Measurements from ENCODE around the gene MARCHF4. TPM values are rescaled to one million over a fixed set of nuclear protein-coding genes. Genes with fewer than 3 reads are reported as not detected.

Gene MARCHF4
- total RNA-seq, 1 donor from 2014 or later: 4.2 TPM

DNA sequence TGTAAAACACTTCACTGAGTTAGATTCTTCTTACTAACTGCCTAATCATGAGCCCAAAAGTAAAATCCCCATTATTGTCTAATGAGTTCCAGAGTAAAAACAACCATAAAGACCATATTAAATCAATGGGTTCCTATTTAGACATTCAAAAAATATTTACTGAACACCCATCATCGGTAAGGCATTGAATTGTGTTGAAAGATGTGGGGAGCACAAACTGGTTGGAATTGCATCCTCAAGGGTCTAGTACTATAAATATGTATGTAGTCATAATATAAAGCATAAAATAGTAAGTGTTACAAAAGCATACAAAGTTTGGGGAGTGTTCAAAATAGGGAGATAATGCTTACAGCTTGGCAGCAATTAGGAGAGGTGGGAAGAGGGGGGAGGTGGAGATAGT lies 3.0 kb upstream of the MARCHF4 start:
- no peak for DNase-seq (ENCODE audit: low read depth)
- H3K4me3 ChIP-seq (ENCODE audit: low read depth, low read length): no peak overlapping the region
- TF ChIP-seq, protein P1, sequence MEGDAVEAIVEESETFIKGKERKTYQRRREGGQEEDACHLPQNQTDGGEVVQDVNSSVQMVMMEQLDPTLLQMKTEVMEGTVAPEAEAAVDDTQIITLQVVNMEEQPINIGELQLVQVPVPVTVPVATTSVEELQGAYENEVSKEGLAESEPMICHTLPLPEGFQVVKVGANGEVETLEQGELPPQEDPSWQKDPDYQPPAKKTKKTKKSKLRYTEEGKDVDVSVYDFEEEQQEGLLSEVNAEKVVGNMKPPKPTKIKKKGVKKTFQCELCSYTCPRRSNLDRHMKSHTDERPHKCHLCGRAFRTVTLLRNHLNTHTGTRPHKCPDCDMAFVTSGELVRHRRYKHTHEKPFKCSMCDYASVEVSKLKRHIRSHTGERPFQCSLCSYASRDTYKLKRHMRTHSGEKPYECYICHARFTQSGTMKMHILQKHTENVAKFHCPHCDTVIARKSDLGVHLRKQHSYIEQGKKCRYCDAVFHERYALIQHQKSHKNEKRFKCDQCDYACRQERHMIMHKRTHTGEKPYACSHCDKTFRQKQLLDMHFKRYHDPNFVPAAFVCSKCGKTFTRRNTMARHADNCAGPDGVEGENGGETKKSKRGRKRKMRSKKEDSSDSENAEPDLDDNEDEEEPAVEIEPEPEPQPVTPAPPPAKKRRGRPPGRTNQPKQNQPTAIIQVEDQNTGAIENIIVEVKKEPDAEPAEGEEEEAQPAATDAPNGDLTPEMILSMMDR (conservative IDR thresholded peaks at IDR 0.05; ENCODE audit: low read depth, low read length): no peak

DNA sequence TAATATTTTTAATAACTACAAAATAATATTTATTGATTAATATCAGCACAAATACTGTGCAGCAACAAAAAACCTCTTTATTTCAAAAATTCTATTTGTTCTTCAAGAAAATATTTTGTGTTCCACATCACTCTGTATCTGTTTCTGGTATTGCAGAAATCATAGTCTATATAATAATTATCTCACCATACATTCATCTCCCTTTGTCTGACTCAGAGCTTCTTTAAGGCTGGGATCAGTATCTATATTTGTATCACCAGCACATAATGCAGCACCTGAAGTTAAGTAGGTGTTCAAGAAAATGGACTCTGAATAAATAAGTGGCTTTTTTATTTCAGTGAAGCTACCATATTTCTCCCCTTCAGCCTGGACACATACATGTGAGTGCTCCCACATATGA lies 1.6 kb upstream of the MARCHF4 start:
- TF ChIP-seq, protein P1 (conservative IDR thresholded peaks at IDR 0.05; ENCODE audit: low read depth, low read length): no peak
- DNase-seq (ENCODE audit: low read depth): no peak
- H3K4me3 ChIP-seq (ENCODE audit: low read depth, low read length): no peak overlapping the region

DNA sequence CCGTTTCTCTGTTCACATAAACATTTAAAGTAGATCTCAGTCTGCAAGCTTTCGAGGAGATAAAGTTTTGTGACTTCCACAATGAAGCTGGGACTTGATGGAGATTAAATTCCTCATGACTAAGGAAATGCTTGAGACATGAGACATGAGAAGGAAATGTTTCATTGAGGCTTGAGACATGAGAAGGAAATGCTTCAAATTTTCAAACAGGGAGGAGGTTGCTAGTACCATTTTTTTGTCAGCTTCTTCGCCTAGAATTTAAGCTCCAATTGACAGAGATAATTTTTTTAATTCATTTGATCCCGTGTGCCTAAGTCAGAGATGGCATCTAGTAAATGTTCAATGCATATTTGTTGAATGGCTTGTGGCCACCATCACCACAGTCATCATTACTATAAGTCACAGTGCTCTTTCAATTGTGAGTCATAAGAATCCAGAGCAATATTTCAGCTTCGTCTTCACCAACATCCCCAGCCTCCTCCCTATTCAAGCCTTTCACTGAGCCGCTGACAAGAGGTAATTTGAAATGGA lies 543 bp upstream of the MARCHF4 start:
- DNase-seq (ENCODE audit: low read depth): no peak
- TF ChIP-seq, protein P1 (conservative IDR thresholded peaks at IDR 0.05; ENCODE audit: low read depth, low read length): no peak

DNA sequence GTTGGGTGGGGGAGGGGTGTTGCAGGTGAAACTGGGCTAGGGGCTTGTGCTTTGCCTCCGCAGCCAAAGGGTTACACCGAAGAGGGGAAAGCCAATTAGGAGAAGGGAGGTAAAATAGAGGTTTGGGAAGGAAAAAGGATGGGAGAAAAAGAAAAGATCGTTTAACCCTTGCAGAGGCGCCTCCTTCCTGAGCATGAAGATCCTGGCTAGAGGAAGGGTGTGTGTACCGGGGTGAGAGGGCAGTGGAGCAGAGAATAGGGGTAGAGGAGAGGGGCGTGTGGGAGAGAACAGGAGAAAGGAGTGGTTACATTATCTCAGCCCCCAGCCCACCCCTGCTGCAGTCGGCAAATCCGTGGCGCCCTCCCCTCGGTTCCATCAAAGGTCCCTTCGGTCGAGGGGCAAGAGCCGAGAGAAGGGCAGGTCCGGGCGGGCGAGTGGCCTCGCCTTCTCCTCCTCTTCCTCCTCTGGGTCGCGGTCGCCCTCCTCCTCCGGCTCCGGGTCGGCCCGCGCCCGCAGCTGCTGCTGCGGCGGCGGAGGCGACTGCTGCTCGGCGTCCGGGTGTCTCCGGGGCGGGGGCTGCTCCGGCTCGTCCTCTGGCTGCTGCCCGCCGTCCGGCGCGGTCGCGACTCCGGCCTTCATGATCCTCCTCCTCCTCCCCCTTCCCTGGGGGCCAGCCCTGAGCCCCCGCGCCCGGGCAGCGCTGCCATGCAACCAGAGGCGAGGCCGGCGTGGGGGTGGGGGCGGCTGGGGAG lies 1.1 kb downstream of the MARCHF4 start:
- TF ChIP-seq, protein P1 (conservative IDR thresholded peaks at IDR 0.05; ENCODE audit: low read depth, low read length): no peak
- no peak for DNase-seq (ENCODE audit: low read depth)
- H3K4me3 ChIP-seq (ENCODE audit: low read depth, low read length): peak overlapping the region; percentile 43

More for the DNA sequence above, 543 bp upstream of the MARCHF4 start:
- H3K4me3 ChIP-seq (ENCODE audit: low read depth, low read length): no peak overlapping the region

DNA sequence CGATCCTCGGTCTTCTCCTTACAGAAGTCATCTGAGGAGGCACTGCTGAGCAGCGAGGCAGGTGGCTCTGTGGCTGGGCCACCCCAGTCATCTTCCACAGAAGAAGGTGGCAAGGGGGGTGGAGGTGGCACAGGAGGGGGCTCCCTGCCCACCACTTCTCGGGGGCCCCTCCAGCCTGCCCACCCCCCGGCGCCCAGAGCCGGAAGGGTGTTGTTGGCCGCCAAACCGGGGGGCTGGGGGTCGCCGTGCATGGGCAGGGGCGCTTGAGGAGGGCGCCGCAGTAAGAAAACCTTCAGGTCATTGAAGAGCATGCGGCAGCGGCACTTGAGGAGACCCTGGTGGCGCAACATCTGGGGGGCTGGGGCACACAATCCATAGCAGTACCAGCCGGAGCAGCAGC lies 2.5 kb downstream of the MARCHF4 start:
- DNase-seq (ENCODE audit: low read depth): no peak
- TF ChIP-seq, protein P1 (conservative IDR thresholded peaks at IDR 0.05; ENCODE audit: low read depth, low read length): no peak
- H3K4me3 ChIP-seq (ENCODE audit: low read depth, low read length): no peak overlapping the region

DNA sequence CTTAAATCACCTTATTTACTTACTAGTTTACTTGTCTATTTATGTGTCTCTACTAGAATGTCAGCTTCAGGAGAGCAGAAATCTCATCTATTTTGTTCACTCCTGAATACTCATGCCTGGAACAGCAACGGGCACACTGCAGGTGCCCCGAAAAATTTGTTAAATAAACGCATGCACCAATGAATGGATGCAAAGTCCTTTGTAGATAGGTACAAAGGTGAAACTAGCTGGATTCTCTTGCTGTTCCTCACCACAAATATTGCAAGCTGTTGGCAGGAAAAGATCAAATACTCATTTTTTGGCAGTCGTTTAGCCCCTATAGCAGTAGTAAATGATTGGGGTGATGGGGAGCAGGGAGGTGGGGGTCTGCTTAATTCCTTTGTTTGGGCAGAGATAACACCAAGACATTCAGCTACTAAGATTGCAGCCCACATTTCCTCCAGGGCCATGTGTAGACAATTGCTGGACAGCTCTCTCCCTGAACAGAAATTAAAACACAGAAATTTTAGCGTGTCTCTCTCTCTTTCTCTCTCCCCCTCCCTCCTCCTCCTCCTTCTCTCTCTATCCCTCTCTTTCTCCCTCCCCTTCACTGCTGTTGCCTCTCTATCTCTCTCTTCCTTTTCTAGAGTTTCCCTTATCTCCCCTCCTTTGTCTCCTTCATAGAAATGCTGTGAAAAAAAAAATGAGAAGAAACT lies 5.4 kb downstream of the MARCHF4 start:
- no peak overlapping the region for H3K4me3 ChIP-seq (ENCODE audit: low read depth, low read length)
- no peak for DNase-seq (ENCODE audit: low read depth)
- TF ChIP-seq, protein P1 (conservative IDR thresholded peaks at IDR 0.05; ENCODE audit: low read depth, low read length): no peak

Measured in epithelial cell of proximal tubule (primary cell).